ENCODE measurements around the gene DUS1L.

DUS1L gene

DNA sequence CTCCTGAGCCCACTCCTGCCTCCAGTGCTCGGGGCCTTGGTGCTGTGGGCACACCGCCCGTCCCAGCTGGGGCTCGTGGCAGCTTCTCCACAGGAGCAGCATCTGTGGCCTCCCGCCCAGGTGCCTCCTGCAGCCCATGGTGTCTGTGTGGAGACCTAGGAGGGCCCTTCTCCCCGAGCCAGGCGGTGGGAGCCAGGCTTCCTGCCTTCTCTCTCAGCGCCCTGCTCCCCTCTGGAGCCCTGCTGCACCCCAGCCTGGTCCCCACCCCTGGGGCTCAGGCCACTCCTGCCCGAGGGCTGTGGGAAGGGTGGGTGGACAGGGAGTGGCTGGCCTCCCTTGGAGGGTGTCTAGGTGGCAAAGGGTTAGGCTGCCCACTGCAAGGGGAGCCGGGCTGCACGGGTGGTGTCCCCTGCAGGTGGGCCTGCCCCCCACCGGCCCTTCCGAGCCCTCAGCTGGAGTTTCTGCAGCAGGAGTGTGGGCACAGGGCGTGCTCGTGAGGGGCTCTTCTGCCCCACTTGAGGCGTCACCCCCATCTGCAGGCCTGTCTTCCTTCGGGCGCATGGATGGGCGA, 53.9 kb downstream of the DUS1L start:
- H4K12ac ChIP-seq (ENCODE audit: low read depth, low read length): no peak overlapping the region
- H3K9me3 ChIP-seq (ENCODE audit: insufficient read depth, low read depth, low read length): no peaks in the 10 kb centered on the region
- peak overlapping the region; percentile 71 for H4K91ac ChIP-seq (ENCODE audit: low read depth, low read length)
- H3K9ac ChIP-seq (ENCODE audit: low read length): no peak overlapping the region
- peaks cover 16% of the 10 kb centered on the region for H3K79me1 ChIP-seq (ENCODE audit: low read length)
- DNase-seq: no peak
- H3K4me2 ChIP-seq (ENCODE audit: low read length): no peak overlapping the region
- no peak overlapping the region for H3K4me3 ChIP-seq (ENCODE audit: low read depth, low read length)
- no peak overlapping the region for H3K18ac ChIP-seq (ENCODE audit: low read length)
- H2BK5ac ChIP-seq (ENCODE audit: low read depth, low read length, poor library complexity): no peak overlapping the region
- H3K27ac ChIP-seq (ENCODE audit: low read depth, low read length): no peak overlapping the region
- H2BK12ac ChIP-seq (ENCODE audit: low read length): peak overlapping the region; percentile 38
- no peak overlapping the region for H2AK5ac ChIP-seq (ENCODE audit: low read length)
- no peak overlapping the region for H4K8ac ChIP-seq (ENCODE audit: low read depth, low read length)
- H3K23ac ChIP-seq (ENCODE audit: low read length): no peak overlapping the region
- H3K4me1 ChIP-seq (ENCODE audit: control insufficient read depth in 1 of 2, insufficient read depth in 2 of 2, low read length in 2 of 2): peaks cover 19 to 22% of the 10 kb centered on the region in 2 experiments
- no CpG with 5 or more reads among the region's 19 CpGs for WGBS (ENCODE audit: extremely low coverage, insufficient coverage, insufficient read length)
- no peaks in the 10 kb centered on the region for H3K27me3 ChIP-seq (ENCODE audit: insufficient read depth, low read length)
- peaks cover 2% of the 10 kb centered on the region for H3K79me2 ChIP-seq (ENCODE audit: control insufficient read depth, insufficient read depth, low read length, poor library complexity)
- peaks cover 6 to 9% of the 10 kb centered on the region in 2 experiments for H3K36me3 ChIP-seq (ENCODE audit: control insufficient read depth in 1 of 2, insufficient read depth in 2 of 2, low read length in 2 of 2)
- no peak overlapping the region for H2BK120ac ChIP-seq (ENCODE audit: insufficient read depth, low read length, poor library complexity)
- no peak overlapping the region for H3K4ac ChIP-seq (ENCODE audit: low read depth, low read length)
- no peak overlapping the region for H3K14ac ChIP-seq (ENCODE audit: low read length)
- no peak overlapping the region for H2AFZ ChIP-seq (ENCODE audit: insufficient read depth, low read length, poor library complexity)

DNA sequence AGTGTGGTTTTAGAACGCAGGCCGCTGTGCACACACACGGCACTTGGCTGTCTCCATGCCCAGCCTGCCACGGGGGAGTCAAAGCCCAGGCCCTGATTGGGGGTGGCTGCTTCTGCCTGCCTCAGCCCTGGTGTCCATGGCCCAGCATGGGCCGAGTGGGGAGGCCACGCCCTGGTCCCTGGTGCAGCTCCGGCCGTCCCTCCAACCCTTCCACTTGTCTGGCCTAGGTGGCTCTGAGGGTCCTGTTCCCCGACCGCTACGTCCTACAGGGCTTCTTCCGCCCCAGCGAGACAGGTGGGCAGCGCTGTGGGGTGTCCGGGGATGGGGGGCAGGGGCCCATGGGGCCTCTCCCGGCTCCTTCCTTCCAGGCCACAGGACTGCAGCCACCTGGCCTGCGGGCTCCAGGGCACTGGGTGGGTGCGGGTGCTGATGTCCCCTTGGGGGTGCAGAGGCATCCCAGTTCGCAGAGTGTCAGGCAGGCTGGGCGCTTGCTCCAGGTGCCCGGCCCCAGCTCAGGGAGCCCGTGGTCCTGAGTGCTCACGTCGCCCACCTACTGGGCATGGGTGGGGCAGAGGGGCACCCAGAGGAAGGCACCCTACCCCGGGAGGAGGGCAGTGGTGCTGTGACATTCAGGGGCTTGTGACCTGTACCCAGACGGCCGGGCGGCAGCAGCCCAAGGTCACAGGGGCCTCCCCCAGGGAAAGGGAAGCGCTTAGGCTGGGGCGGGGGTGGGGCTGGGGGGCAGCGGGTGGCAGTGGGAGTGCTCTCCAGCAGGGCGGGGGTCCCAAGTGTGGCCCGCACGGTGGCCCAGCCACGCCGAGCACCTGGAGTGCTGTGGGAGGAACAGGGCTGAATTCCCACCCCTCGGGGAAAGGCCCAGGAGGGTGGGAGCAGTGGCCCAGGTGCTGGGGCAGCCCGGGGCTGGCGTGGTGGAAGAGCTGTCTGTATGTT, 54.8 kb downstream of the DUS1L start:
- DNase-seq: no peak
- H3K14ac ChIP-seq (ENCODE audit: low read length): no peak overlapping the region
- H2AK5ac ChIP-seq (ENCODE audit: low read length): peak overlapping the region; percentile 52
- H4K91ac ChIP-seq (ENCODE audit: low read depth, low read length): no peak overlapping the region
- no peak overlapping the region for H2BK5ac ChIP-seq (ENCODE audit: low read depth, low read length, poor library complexity)
- no peak overlapping the region for H3K27ac ChIP-seq (ENCODE audit: low read depth, low read length)
- H3K23ac ChIP-seq (ENCODE audit: low read length): no peak overlapping the region
- H3K79me1 ChIP-seq (ENCODE audit: low read length): peaks cover 16% of the 10 kb centered on the region
- no peak overlapping the region for H4K12ac ChIP-seq (ENCODE audit: low read depth, low read length)
- no CpG with 5 or more reads among the region's 39 CpGs for WGBS (ENCODE audit: extremely low coverage, insufficient coverage, insufficient read length)
- H3K4ac ChIP-seq (ENCODE audit: low read depth, low read length): no peak overlapping the region
- H3K18ac ChIP-seq (ENCODE audit: low read length): no peak overlapping the region
- H3K4me2 ChIP-seq (ENCODE audit: low read length): no peak overlapping the region
- no peak overlapping the region for H3K4me3 ChIP-seq (ENCODE audit: low read depth, low read length)
- peaks cover 2% of the 10 kb centered on the region for H3K79me2 ChIP-seq (ENCODE audit: control insufficient read depth, insufficient read depth, low read length, poor library complexity)
- peaks cover 22 to 27% of the 10 kb centered on the region in 2 experiments for H3K4me1 ChIP-seq (ENCODE audit: control insufficient read depth in 1 of 2, insufficient read depth in 2 of 2, low read length in 2 of 2)
- no peak overlapping the region for H3K9ac ChIP-seq (ENCODE audit: low read length)
- H3K36me3 ChIP-seq (ENCODE audit: control insufficient read depth in 1 of 2, insufficient read depth in 2 of 2, low read length in 2 of 2): peaks cover 6 to 9% of the 10 kb centered on the region in 2 experiments
- H3K9me3 ChIP-seq (ENCODE audit: insufficient read depth, low read depth, low read length): peaks cover 3% of the 10 kb centered on the region
- no peak overlapping the region for H4K8ac ChIP-seq (ENCODE audit: low read depth, low read length)
- H3K27me3 ChIP-seq (ENCODE audit: insufficient read depth, low read length): no peaks in the 10 kb centered on the region
- no peak overlapping the region for H2BK120ac ChIP-seq (ENCODE audit: insufficient read depth, low read length, poor library complexity)
- no peak overlapping the region for H2AFZ ChIP-seq (ENCODE audit: insufficient read depth, low read length, poor library complexity)
- H2BK12ac ChIP-seq (ENCODE audit: low read length): no peak overlapping the region

DNA sequence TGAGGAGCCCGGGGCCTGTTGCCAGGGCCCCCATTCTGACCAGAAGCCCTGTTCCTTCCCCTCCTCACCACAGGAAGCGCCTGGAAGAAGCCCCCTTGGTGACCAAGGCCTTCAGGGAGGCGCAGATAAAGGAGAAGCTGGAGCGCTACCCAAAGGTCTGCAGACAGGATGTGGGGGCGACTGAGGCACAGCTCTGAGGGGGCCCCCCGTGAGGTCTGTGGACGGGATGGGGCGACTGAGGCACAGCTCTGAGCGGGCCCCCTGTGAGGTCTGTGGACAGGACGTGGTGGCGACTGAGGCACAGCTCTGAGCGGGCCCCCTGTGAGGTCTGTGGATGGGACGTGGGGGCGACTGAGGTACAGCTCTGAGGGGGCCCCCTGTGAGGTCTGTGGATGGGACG, 56.2 kb downstream of the DUS1L start:
- no peak overlapping the region for H2AK5ac ChIP-seq (ENCODE audit: low read length)

DNA sequence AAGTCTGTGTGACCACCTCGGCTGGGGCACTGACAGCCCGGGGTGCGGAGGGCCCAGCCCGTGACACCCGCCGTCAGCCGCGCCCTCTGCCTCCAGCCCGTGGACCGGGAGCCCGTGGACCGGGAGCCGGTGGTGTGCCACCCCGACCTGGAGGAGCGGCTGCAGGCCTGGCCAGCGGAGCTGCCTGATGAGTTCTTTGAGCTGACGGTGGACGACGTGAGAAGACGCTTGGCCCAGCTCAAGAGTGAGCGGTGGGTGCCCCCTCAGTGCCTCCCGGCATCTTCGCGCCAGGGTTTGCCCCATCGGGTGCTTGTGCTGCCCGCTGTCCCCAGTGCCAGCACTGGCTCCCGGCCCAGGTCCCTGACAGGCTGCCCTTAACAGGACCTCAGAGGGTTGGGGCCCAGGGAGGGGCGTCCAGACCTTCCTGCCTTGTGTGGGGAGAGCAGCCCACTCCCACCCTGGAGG, 56.6 kb downstream of the DUS1L start:
- Histone ChIP-seq H3K27ac (ENCODE audit: low read depth, low read length) (no peak overlapping the region), H3K23ac (ENCODE audit: low read length) (no peak overlapping the region), H3K79me2 (ENCODE audit: control insufficient read depth, insufficient read depth, low read length, poor library complexity) (peaks cover 8% of the 10 kb centered on the region), H2AK5ac (ENCODE audit: low read length) (no peak overlapping the region), H3K4me2 (ENCODE audit: low read length) (no peak overlapping the region), H3K9me3 (ENCODE audit: insufficient read depth, low read depth, low read length) (peaks cover 5% of the 10 kb centered on the region), H3K4me3 (ENCODE audit: low read depth, low read length) (no peak overlapping the region), H3K18ac (ENCODE audit: low read length) (no peak overlapping the region), H2BK5ac (ENCODE audit: low read depth, low read length, poor library complexity) (no peak overlapping the region), H2AFZ (ENCODE audit: insufficient read depth, low read length, poor library complexity) (no peak overlapping the region), H3K27me3 (ENCODE audit: insufficient read depth, low read length) (no peaks in the 10 kb centered on the region), H4K12ac (ENCODE audit: low read depth, low read length) (no peak overlapping the region), H2BK120ac (ENCODE audit: insufficient read depth, low read length, poor library complexity) (no peak overlapping the region), H4K8ac (ENCODE audit: low read depth, low read length) (no peak overlapping the region), H4K91ac (ENCODE audit: low read depth, low read length) (peak overlapping the region; percentile 14), H3K4me1 (ENCODE audit: control insufficient read depth in 1 of 2, insufficient read depth in 2 of 2, low read length in 2 of 2) (peaks cover 36 to 43% of the 10 kb centered on the region in 2 experiments), H3K36me3 (ENCODE audit: control insufficient read depth in 1 of 2, insufficient read depth in 2 of 2, low read length in 2 of 2) (peaks cover 3 to 9% of the 10 kb centered on the region in 2 experiments), H3K14ac (ENCODE audit: low read length) (no peak overlapping the region), H2BK12ac (ENCODE audit: low read length) (no peak overlapping the region), H3K4ac (ENCODE audit: low read depth, low read length) (no peak overlapping the region), H3K79me1 (ENCODE audit: low read length) (peaks cover 31% of the 10 kb centered on the region), H3K9ac (ENCODE audit: low read length) (no peak overlapping the region)
- no CpG with 5 or more reads among the region's 28 CpGs for WGBS (ENCODE audit: extremely low coverage, insufficient coverage, insufficient read length)
- no peak for DNase-seq

More for the DNA sequence above, 56.2 kb downstream of the DUS1L start:
- Histone ChIP-seq H2BK120ac (ENCODE audit: insufficient read depth, low read length, poor library complexity) (no peak overlapping the region), H4K91ac (ENCODE audit: low read depth, low read length) (no peak overlapping the region), H3K23ac (ENCODE audit: low read length) (no peak overlapping the region), H2AFZ (ENCODE audit: insufficient read depth, low read length, poor library complexity) (no peak overlapping the region), H2BK12ac (ENCODE audit: low read length) (no peak overlapping the region), H3K4me3 (ENCODE audit: low read depth, low read length) (no peak overlapping the region), H3K9ac (ENCODE audit: low read length) (no peak overlapping the region), H2BK5ac (ENCODE audit: low read depth, low read length, poor library complexity) (no peak overlapping the region), H4K12ac (ENCODE audit: low read depth, low read length) (no peak overlapping the region), H4K8ac (ENCODE audit: low read depth, low read length) (no peak overlapping the region), H3K27me3 (ENCODE audit: insufficient read depth, low read length) (no peaks in the 10 kb centered on the region), H3K27ac (ENCODE audit: low read depth, low read length) (no peak overlapping the region), H3K36me3 (ENCODE audit: control insufficient read depth in 1 of 2, insufficient read depth in 2 of 2, low read length in 2 of 2) (peaks cover 6 to 9% of the 10 kb centered on the region in 2 experiments), H3K14ac (ENCODE audit: low read length) (no peak overlapping the region), H3K4me1 (ENCODE audit: control insufficient read depth in 1 of 2, insufficient read depth in 2 of 2, low read length in 2 of 2) (peaks cover 31 to 39% of the 10 kb centered on the region in 2 experiments), H3K9me3 (ENCODE audit: insufficient read depth, low read depth, low read length) (peaks cover 5% of the 10 kb centered on the region), H3K79me2 (ENCODE audit: control insufficient read depth, insufficient read depth, low read length, poor library complexity) (peaks cover 4% of the 10 kb centered on the region), H3K18ac (ENCODE audit: low read length) (no peak overlapping the region), H3K79me1 (ENCODE audit: low read length) (peaks cover 27% of the 10 kb centered on the region), H3K4me2 (ENCODE audit: low read length) (no peak overlapping the region), H3K4ac (ENCODE audit: low read depth, low read length) (no peak overlapping the region)
- WGBS (ENCODE audit: extremely low coverage, insufficient coverage, insufficient read length): no CpG with 5 or more reads among the region's 15 CpGs
- no peak for DNase-seq
